H9 (cell line): ENCODE results near the gene ZBP1. TPM values are rescaled to one million over a fixed set of nuclear protein-coding genes. Genes with fewer than 3 reads are reported as not detected.

ENCODE experiments used
- DNase-seq: peaks from one replicate; pipeline ENCODE4 v3.0.0-alpha.2; 2017
- H2AFZ ChIP-seq: one replicate; pipeline ENCODE4 v1.6.1; 2013; ENCODE audit warnings: mild to moderate bottlenecking, low read length, control low read depth, moderate library complexity
- H2AK5ac ChIP-seq: 2 replicates; pipeline ENCODE4 v1.6.1; 2013; ENCODE audit warnings: low read length, control low read depth, mixed read lengths; ENCODE audit not compliant: insufficient read length
- H2BK120ac ChIP-seq: one replicate; pipeline ENCODE4 v1.6.1; 2013; ENCODE audit warnings: low read depth, mild to moderate bottlenecking, low read length, control low read depth, inconsistent platforms; ENCODE audit not compliant: poor library complexity, severe bottlenecking
- H2BK12ac ChIP-seq: 2 replicates; pipeline ENCODE4 v1.6.1; 2013; ENCODE audit warnings: low read length, control low read depth, mixed read lengths, low read depth; ENCODE audit not compliant: insufficient read length
- H2BK15ac ChIP-seq: 2 replicates; pipeline ENCODE4 v1.6.1; 2013; ENCODE audit warnings: low read depth, low read length, control low read depth
- H2BK20ac ChIP-seq: one replicate; pipeline ENCODE4 v1.6.1; 2013; ENCODE audit warnings: low read depth, mild to moderate bottlenecking, low read length, control low read depth, inconsistent platforms; ENCODE audit not compliant: poor library complexity, severe bottlenecking
- H2BK5ac ChIP-seq: 2 replicates; pipeline ENCODE4 v1.6.1; 2013; ENCODE audit warnings: low read length, control low read depth, mixed read lengths; ENCODE audit not compliant: insufficient read length
- H3K14ac ChIP-seq: 2 replicates; pipeline ENCODE4 v1.6.1; 2013; ENCODE audit warnings: low read length, control low read depth; ENCODE audit not compliant: insufficient read depth
- H3K18ac ChIP-seq: 2 replicates; pipeline ENCODE4 v1.6.1; 2013; ENCODE audit warnings: low read depth, mild to moderate bottlenecking, mixed read lengths, low read length, control low read depth; ENCODE audit not compliant: insufficient read length
- H3K23ac ChIP-seq: 2 replicates; pipeline ENCODE4 v1.6.1; 2013; ENCODE audit warnings: low read length, control low read depth, mixed read lengths, low read depth; ENCODE audit not compliant: insufficient read length
- H3K23me2 ChIP-seq: 2 replicates; pipeline ENCODE4 v1.6.1; 2013; ENCODE audit warnings: low read depth, mild to moderate bottlenecking, mixed read lengths, low read length, control low read depth; ENCODE audit not compliant: insufficient read length, poor library complexity, severe bottlenecking
- H3K27ac ChIP-seq: 2 replicates; pipeline ENCODE4 v1.5.1; 2013; ENCODE audit warnings: low read length, control low read depth, mixed read lengths, low read depth; ENCODE audit not compliant: insufficient read length
- H3K27me3 ChIP-seq: 2 replicates; pipeline ENCODE4 v1.6.1; 2013; ENCODE audit warnings: low read length, control low read depth, inconsistent platforms; ENCODE audit not compliant: insufficient read depth
- H3K4ac ChIP-seq: 2 replicates; pipeline ENCODE4 v1.6.1; 2013; ENCODE audit warnings: low read depth, mild to moderate bottlenecking, control low read depth, inconsistent platforms, low read length, moderate library complexity
- H3K4me1 ChIP-seq: 2 replicates; pipeline ENCODE4 v1.6.1; 2013; ENCODE audit warnings: low read length, control low read depth, inconsistent platforms; ENCODE audit not compliant: insufficient read depth
- H3K4me2 ChIP-seq: 2 replicates; pipeline ENCODE4 v1.6.1; 2013; ENCODE audit warnings: low read length, control low read depth, mixed read lengths; ENCODE audit not compliant: insufficient read length, insufficient read depth
- H3K56ac ChIP-seq: 2 replicates; pipeline ENCODE4 v1.6.1; 2013; ENCODE audit warnings: low read depth, mild to moderate bottlenecking, mixed read lengths, low read length, control low read depth; ENCODE audit not compliant: insufficient read length
- H3K79me1 ChIP-seq: 2 replicates; pipeline ENCODE4 v1.6.1; 2013; ENCODE audit warnings: low read depth, mild to moderate bottlenecking, moderate library complexity, low read length, control low read depth, inconsistent platforms; ENCODE audit not compliant: insufficient read depth, poor library complexity, severe bottlenecking
- H3K79me2 ChIP-seq: 2 replicates; pipeline ENCODE4 v1.6.1; 2013; ENCODE audit warnings: low read length, control low read depth, inconsistent platforms; ENCODE audit not compliant: insufficient read depth
- H3K9ac ChIP-seq: 2 replicates; pipeline ENCODE4 v1.6.1; 2013; ENCODE audit warnings: low read length, control low read depth, mixed read lengths; ENCODE audit not compliant: insufficient read length; ENCODE audit errors: extremely low read depth
- H3K9me3 ChIP-seq: one replicate; pipeline ENCODE4 v1.6.1; 2013; ENCODE audit warnings: low read depth, low read length, inconsistent platforms; ENCODE audit not compliant: control insufficient read depth
- H3T11ph ChIP-seq: one replicate; pipeline ENCODE4 v1.6.1; 2013; ENCODE audit warnings: mild to moderate bottlenecking, low read length, control low read depth, inconsistent platforms
- H4K20me1 ChIP-seq: one replicate; pipeline ENCODE4 v1.6.1; 2013; ENCODE audit not compliant: control insufficient read depth, insufficient read length, insufficient read depth
- H4K5ac ChIP-seq: 2 replicates; pipeline ENCODE4 v1.6.1; 2013; ENCODE audit warnings: low read depth, mild to moderate bottlenecking, mixed read lengths, low read length, control low read depth; ENCODE audit not compliant: insufficient read length
- H4K8ac ChIP-seq: replicated peaks from 2 replicates; pipeline ENCODE4 v1.6.1; 2013; ENCODE audit warnings: low read length, control low read depth, mixed read lengths, low read depth; ENCODE audit not compliant: insufficient read length
- H4K91ac ChIP-seq: 2 replicates; pipeline ENCODE4 v1.6.1; 2013; ENCODE audit warnings: low read depth, mild to moderate bottlenecking, moderate library complexity, mixed read lengths, low read length, control low read depth; ENCODE audit not compliant: insufficient read length
- H3K27ac Mint-ChIP-seq, 3 experiments: 2 replicates in 2 of 3; 3 replicates in 1 of 3; pipeline ENCODE4 v1.8.0; 2020 to 2021; ENCODE audit warnings: mixed read lengths in 3 of 3, mild to moderate bottlenecking in 1 of 3, moderate library complexity in 1 of 3
- H3K27me3 Mint-ChIP-seq: 2 replicates; pipeline ENCODE4 v1.8.0; 2021; ENCODE audit warnings: low read depth, mild to moderate bottlenecking, moderate library complexity, mixed read lengths
- H3K36me3 Mint-ChIP-seq, 3 experiments: 2 replicates in 2 of 3; 3 replicates in 1 of 3; pipeline ENCODE4 v1.8.0; 2020 to 2021; ENCODE audit warnings: low read depth in 3 of 3, mixed read lengths in 3 of 3; ENCODE audit not compliant: insufficient read depth in 1 of 3
- H3K4me1 Mint-ChIP-seq, 2 experiments: 2 replicates each; pipeline ENCODE4 v1.8.0; 2020; ENCODE audit warnings: mixed read lengths in 2 of 2
- H3K4me3 Mint-ChIP-seq, 2 experiments: 2 replicates in 1 of 2; 3 replicates in 1 of 2; pipeline ENCODE4 v1.8.0; 2020 to 2021; ENCODE audit warnings: mild to moderate bottlenecking in 2 of 2, mixed read lengths in 2 of 2, moderate library complexity in 1 of 2
- H3K9me3 Mint-ChIP-seq, 2 experiments: 2 replicates in 1 of 2; 3 replicates in 1 of 2; pipeline ENCODE4 v1.8.0; 2020; ENCODE audit warnings: mild to moderate bottlenecking in 2 of 2, mixed read lengths in 2 of 2, moderate library complexity in 1 of 2
- WGBS: extraction: QIAGEN DNeasy Blood & Tissue Kit; methylation state at CpG from one replicate; pipeline ENCODE4 v1.1.7; 2013; ENCODE audit warnings: missing lambda C conversion rate, low lambda C conversion rate, mixed read lengths; ENCODE audit not compliant: insufficient read length; ENCODE audit errors: extremely low coverage; 5-methylcytosine and 5-hydroxymethylcytosine counted together
- total RNA-seq: library from RNA; stranded (reverse); gene quantifications from 2 replicates; pipeline ENCODE4 v1.2.1, GENCODE V29; 2021
- TF ChIP-seq, protein P1 (sequence below): fragments of 200-600 bp; sonication (generic); conservative IDR thresholded peaks from 3 replicates; pipeline ENCODE4 v1.8.0; 2021; ENCODE audit warnings: antibody characterized with exemption, mild to moderate bottlenecking

ZBP1 gene
- total RNA-seq, 1 experiment from 2014 or later, result not detected

DNA sequence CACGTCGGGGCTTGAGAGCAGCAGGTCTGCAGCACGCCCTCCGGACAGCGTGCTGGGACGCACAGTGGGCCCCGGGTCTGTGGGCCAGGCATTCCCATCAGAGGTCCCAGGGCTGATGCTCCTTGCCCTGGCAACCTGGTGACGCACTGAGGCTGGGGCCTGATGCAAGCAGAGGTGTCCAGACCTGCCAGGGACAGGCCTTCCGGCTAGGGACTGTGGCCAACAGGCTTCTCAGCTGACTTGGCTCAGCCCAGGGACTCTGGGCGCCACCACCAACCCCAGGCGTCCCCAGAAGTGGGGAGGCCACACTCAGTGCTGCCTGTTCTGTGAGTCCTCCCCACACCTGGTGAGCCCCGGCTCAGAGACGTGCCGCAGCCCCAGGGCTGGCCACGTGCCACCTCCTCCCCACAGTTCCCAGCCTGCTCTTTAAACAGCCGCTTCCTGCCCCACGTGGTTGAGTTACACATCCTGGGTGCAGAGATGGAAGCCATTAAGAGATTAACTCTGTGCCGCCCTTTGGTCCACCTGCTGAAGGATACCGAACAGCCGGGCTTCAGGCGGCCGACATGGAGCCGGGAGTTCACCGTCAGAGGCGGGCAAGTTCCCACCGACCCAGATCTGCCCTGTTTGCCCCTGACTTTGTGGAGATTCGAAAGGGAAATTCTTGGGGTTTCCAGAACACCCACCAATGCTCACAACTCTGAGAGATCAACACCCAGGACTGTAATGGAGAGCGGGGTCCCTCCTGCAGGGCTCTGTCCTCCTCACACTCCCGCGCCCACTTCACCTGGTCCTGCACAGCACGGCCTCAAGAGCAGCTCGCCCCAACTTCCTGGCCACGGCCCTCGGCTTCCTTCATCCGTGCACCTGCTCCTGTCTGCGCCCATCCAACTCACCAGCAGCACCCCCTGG, 37.6 kb upstream of the ZBP1 start:
- Histone ChIP-seq H2BK12ac (no peak overlapping the region), H2BK20ac (no peak overlapping the region), H2BK120ac (no peak overlapping the region), H3K18ac (no peak overlapping the region), H3K56ac (no peak overlapping the region), H4K5ac (no peak overlapping the region), H3K27me3 (no peaks in the 10 kb centered on the region), H3T11ph (no peak overlapping the region), H2AK5ac (no peak overlapping the region), H4K91ac (no peak overlapping the region), H3K4me2 (no peak overlapping the region), H4K8ac (no peak overlapping the region), H3K4ac (no peak overlapping the region), H3K27ac (no peak overlapping the region), H2BK15ac (no peak overlapping the region), H3K14ac (no peak overlapping the region; the same call in 1 of the 2 replicates), H3K23ac (no peak overlapping the region), H3K9ac (no peak overlapping the region), H3K23me2 (no peaks in the 10 kb centered on the region), H3K9me3 (no peaks in the 10 kb centered on the region), H2BK5ac (no peak overlapping the region), H3K4me1 (no peaks in the 10 kb centered on the region), H3K79me2 (peaks cover 4% of the 10 kb centered on the region; the same call in 1 of the 2 replicates), H4K20me1 (no peaks in the 10 kb centered on the region), H2AFZ (no peak overlapping the region), H3K79me1 (no peaks in the 10 kb centered on the region)
- peak; percentile 23 for DNase-seq
- no peaks in the 10 kb centered on the region for H3K27me3 Mint-ChIP-seq
- H3K4me3 Mint-ChIP-seq, result no peak overlapping the region
- WGBS, result no CpG with 5 or more reads among the region's 36 CpGs
- no peaks in the 10 kb centered on the region for H3K9me3 Mint-ChIP-seq
- H3K4me1 Mint-ChIP-seq, result peaks cover 25 to 26% of the 10 kb centered on the region in 2 experiments
- TF ChIP-seq, protein P1, sequence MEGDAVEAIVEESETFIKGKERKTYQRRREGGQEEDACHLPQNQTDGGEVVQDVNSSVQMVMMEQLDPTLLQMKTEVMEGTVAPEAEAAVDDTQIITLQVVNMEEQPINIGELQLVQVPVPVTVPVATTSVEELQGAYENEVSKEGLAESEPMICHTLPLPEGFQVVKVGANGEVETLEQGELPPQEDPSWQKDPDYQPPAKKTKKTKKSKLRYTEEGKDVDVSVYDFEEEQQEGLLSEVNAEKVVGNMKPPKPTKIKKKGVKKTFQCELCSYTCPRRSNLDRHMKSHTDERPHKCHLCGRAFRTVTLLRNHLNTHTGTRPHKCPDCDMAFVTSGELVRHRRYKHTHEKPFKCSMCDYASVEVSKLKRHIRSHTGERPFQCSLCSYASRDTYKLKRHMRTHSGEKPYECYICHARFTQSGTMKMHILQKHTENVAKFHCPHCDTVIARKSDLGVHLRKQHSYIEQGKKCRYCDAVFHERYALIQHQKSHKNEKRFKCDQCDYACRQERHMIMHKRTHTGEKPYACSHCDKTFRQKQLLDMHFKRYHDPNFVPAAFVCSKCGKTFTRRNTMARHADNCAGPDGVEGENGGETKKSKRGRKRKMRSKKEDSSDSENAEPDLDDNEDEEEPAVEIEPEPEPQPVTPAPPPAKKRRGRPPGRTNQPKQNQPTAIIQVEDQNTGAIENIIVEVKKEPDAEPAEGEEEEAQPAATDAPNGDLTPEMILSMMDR, result no peak
- H3K27ac Mint-ChIP-seq, result peak overlapping the region in 1 of 3 experiments; percentile 65; a peak in 1 of 7 replicates
- peaks cover 14 to 32% (median 22%) of the 10 kb centered on the region in 3 experiments for H3K36me3 Mint-ChIP-seq
